ENCODE data around the gene P2RY14. TPM values are rescaled to one million over a fixed set of nuclear protein-coding genes. Genes with fewer than 3 reads are reported as not detected.

P2RY14 gene
- total RNA-seq, 2 donors from 2014 or later = 0.26 to 0.90 TPM

GRCh38 chr3:151290673-151291072, 12.3 kb upstream of the P2RY14 start:
- no peaks in the 10 kb centered on the region for H3K36me3 Mint-ChIP-seq (ENCODE audit: low read depth)
- no peak overlapping the region for H3K4me3 Mint-ChIP-seq
- ATAC-seq (no peak), DNase-seq (no peak)
- no peak overlapping the region for H3K27ac Mint-ChIP-seq
- no peaks in the 10 kb centered on the region for H3K9me3 ChIP-seq (ENCODE audit: control insufficient read depth, low read length, poor library complexity, severe bottlenecking)
- peaks cover 28% of the 10 kb centered on the region for H3K27me3 Mint-ChIP-seq
- no peaks in the 10 kb centered on the region for H3K4me1 Mint-ChIP-seq

GRCh38 chr3:151289445-151289844, 11.1 kb upstream of the P2RY14 start:
- H3K27ac Mint-ChIP-seq = no peak overlapping the region
- no peak for ATAC-seq
- no peak overlapping the region for H3K4me3 Mint-ChIP-seq

GRCh38 chr3:151285940-151286339, 7.6 kb upstream of the P2RY14 start:
- DNase-seq (no peak), ATAC-seq (no peak)
- H3K27ac Mint-ChIP-seq = no peak overlapping the region
- H3K36me3 Mint-ChIP-seq (ENCODE audit: low read depth) = no peaks in the 10 kb centered on the region
- no peaks in the 10 kb centered on the region for H3K9me3 ChIP-seq (ENCODE audit: control insufficient read depth, low read length, poor library complexity, severe bottlenecking)
- peaks cover 13% of the 10 kb centered on the region for H3K4me1 Mint-ChIP-seq
- no peaks in the 10 kb centered on the region for H3K27me3 Mint-ChIP-seq
- no peak overlapping the region for H3K4me3 Mint-ChIP-seq

More at GRCh38 chr3:151289445-151289844, 11.1 kb upstream of the P2RY14 start:
- H3K4me1 Mint-ChIP-seq = no peaks in the 10 kb centered on the region
- peaks cover 19% of the 10 kb centered on the region for H3K27me3 Mint-ChIP-seq
- H3K36me3 Mint-ChIP-seq (ENCODE audit: low read depth) = no peaks in the 10 kb centered on the region
- no peak for DNase-seq
- no peaks in the 10 kb centered on the region for H3K9me3 ChIP-seq (ENCODE audit: control insufficient read depth, low read length, poor library complexity, severe bottlenecking)

GRCh38 chr3:151283907-151284461, 5.6 kb upstream of the P2RY14 start:
- Mint-ChIP-seq H3K36me3 (ENCODE audit: low read depth) (no peaks in the 10 kb centered on the region), H3K4me1 (peaks cover 16% of the 10 kb centered on the region), H3K27ac (peak overlapping the region; percentile 75), H3K4me3 (no peak overlapping the region), H3K27me3 (no peaks in the 10 kb centered on the region)
- DNase-seq (no peak), ATAC-seq (peak; percentile 49)
- H3K9me3 ChIP-seq (ENCODE audit: control insufficient read depth, low read length, poor library complexity, severe bottlenecking) = no peaks in the 10 kb centered on the region

- no peak for DNase-seq
- no peaks in the 10 kb centered on the region for H3K36me3 Mint-ChIP-seq (ENCODE audit: low read depth)
- H3K4me3 Mint-ChIP-seq = no peak overlapping the region
- ATAC-seq = peak; percentile 81
- no peaks in the 10 kb centered on the region for H3K27me3 Mint-ChIP-seq
- H3K9me3 ChIP-seq (ENCODE audit: control insufficient read depth, low read length, poor library complexity, severe bottlenecking) = no peaks in the 10 kb centered on the region
- peaks cover 22% of the 10 kb centered on the region for H3K4me1 Mint-ChIP-seq
- H3K27ac Mint-ChIP-seq = peak overlapping the region; percentile 75
Measured at GRCh38 chr3:151283387-151283786, 5.0 kb upstream of the P2RY14 start.

GRCh38 chr3:151282921-151283320, 4.6 kb upstream of the P2RY14 start:
- peak; percentile 68 for ATAC-seq
- H3K4me1 Mint-ChIP-seq = peaks cover 24% of the 10 kb centered on the region
- no peaks in the 10 kb centered on the region for H3K36me3 Mint-ChIP-seq (ENCODE audit: low read depth)
- H3K27ac Mint-ChIP-seq = peak overlapping the region; percentile 75
- no peak for DNase-seq
- no peaks in the 10 kb centered on the region for H3K27me3 Mint-ChIP-seq
- H3K9me3 ChIP-seq (ENCODE audit: control insufficient read depth, low read length, poor library complexity, severe bottlenecking) = no peaks in the 10 kb centered on the region
- H3K4me3 Mint-ChIP-seq = no peak overlapping the region

- Mint-ChIP-seq H3K27ac (peak overlapping the region; percentile 75), H3K27me3 (no peaks in the 10 kb centered on the region), H3K4me3 (no peak overlapping the region), H3K4me1 (peaks cover 26% of the 10 kb centered on the region), H3K36me3 (ENCODE audit: low read depth) (no peaks in the 10 kb centered on the region)
- ATAC-seq (no peak), DNase-seq (no peak)
- no peaks in the 10 kb centered on the region for H3K9me3 ChIP-seq (ENCODE audit: control insufficient read depth, low read length, poor library complexity, severe bottlenecking)
Measured at GRCh38 chr3:151281671-151282324, 3.5 kb upstream of the P2RY14 start.

GRCh38 chr3:151276687-151277042, 1.7 kb downstream of the P2RY14 start:
- peak overlapping the region; percentile 73 for H3K4me3 Mint-ChIP-seq
- H3K4me1 Mint-ChIP-seq = peaks cover 34% of the 10 kb centered on the region
- DNase-seq = peak in 2 of 3 donors; percentile 15 to 17

GRCh38 chr3:151276038-151276686, 2.2 kb downstream of the P2RY14 start:
- ATAC-seq = peak; percentile 16
- Mint-ChIP-seq H3K27me3 (no peaks in the 10 kb centered on the region), H3K36me3 (ENCODE audit: low read depth) (no peaks in the 10 kb centered on the region), H3K27ac (peak overlapping the region; percentile 95), H3K4me3 (peak overlapping the region; percentile 73), H3K4me1 (peaks cover 34% of the 10 kb centered on the region)
- no peaks in the 10 kb centered on the region for H3K9me3 ChIP-seq (ENCODE audit: control insufficient read depth, low read length, poor library complexity, severe bottlenecking)
- no peak for DNase-seq

More at GRCh38 chr3:151276687-151277042, 1.7 kb downstream of the P2RY14 start:
- peak; percentile 96 for ATAC-seq
- no peaks in the 10 kb centered on the region for H3K9me3 ChIP-seq (ENCODE audit: control insufficient read depth, low read length, poor library complexity, severe bottlenecking)
- Mint-ChIP-seq H3K27me3 (no peaks in the 10 kb centered on the region), H3K27ac (peak overlapping the region; percentile 95), H3K36me3 (ENCODE audit: low read depth) (no peaks in the 10 kb centered on the region)

GRCh38 chr3:151275091-151275490, 3.3 kb downstream of the P2RY14 start:
- no peaks in the 10 kb centered on the region for H3K36me3 Mint-ChIP-seq (ENCODE audit: low read depth)
- no peak overlapping the region for H3K4me3 Mint-ChIP-seq
- H3K27me3 Mint-ChIP-seq = no peaks in the 10 kb centered on the region
- no peak for DNase-seq
- H3K9me3 ChIP-seq (ENCODE audit: control insufficient read depth, low read length, poor library complexity, severe bottlenecking) = no peaks in the 10 kb centered on the region
- H3K27ac Mint-ChIP-seq = peak overlapping the region; percentile 95
- peaks cover 37% of the 10 kb centered on the region for H3K4me1 Mint-ChIP-seq
- ATAC-seq = no peak

- no peaks in the 10 kb centered on the region for H3K9me3 ChIP-seq (ENCODE audit: control insufficient read depth, low read length, poor library complexity, severe bottlenecking)
- H3K27me3 Mint-ChIP-seq = peaks cover 6% of the 10 kb centered on the region
- peaks cover 22% of the 10 kb centered on the region for H3K4me1 Mint-ChIP-seq
- no peak for ATAC-seq
- no peaks in the 10 kb centered on the region for H3K36me3 Mint-ChIP-seq (ENCODE audit: low read depth)
- H3K4me3 Mint-ChIP-seq = no peak overlapping the region
- no peak overlapping the region for H3K27ac Mint-ChIP-seq
- no peak for DNase-seq
Measured at GRCh38 chr3:151269631-151270030, 8.7 kb downstream of the P2RY14 start.

GRCh38 chr3:151268267-151269235, 9.8 kb downstream of the P2RY14 start:
- DNase-seq (no peak), ATAC-seq (peak; percentile 66)
- Mint-ChIP-seq H3K36me3 (ENCODE audit: low read depth) (no peaks in the 10 kb centered on the region), H3K27me3 (peaks cover 7% of the 10 kb centered on the region), H3K4me3 (peak overlapping the region; percentile 67), H3K4me1 (peaks cover 22% of the 10 kb centered on the region), H3K27ac (peak overlapping the region; percentile 91)
- H3K9me3 ChIP-seq (ENCODE audit: control insufficient read depth, low read length, poor library complexity, severe bottlenecking) = no peaks in the 10 kb centered on the region

- DNase-seq (no peak), ATAC-seq (no peak)
- Mint-ChIP-seq H3K36me3 (ENCODE audit: low read depth) (peaks cover 2% of the 10 kb centered on the region), H3K4me3 (no peak overlapping the region), H3K27me3 (peaks cover 7% of the 10 kb centered on the region), H3K27ac (no peak overlapping the region), H3K4me1 (peaks cover 22% of the 10 kb centered on the region)
- H3K9me3 ChIP-seq (ENCODE audit: control insufficient read depth, low read length, poor library complexity, severe bottlenecking) = no peaks in the 10 kb centered on the region
Measured at GRCh38 chr3:151267066-151267465, 11.3 kb downstream of the P2RY14 start.
